HCT116 (cell line): ENCODE data around the gene SLC39A12.

Experiments
- POLR2A ChIP-seq: IDR thresholded peaks from 2 replicates; pipeline ENCODE4 v1.7.0; 2011; ENCODE audit warnings: borderline replicate concordance; ENCODE audit not compliant: insufficient read depth, insufficient read length; ENCODE audit errors: extremely low read depth
- POLR2AphosphoS5 ChIP-seq: IDR thresholded peaks from 2 replicates; pipeline ENCODE4 v1.6.1; 2011; ENCODE audit warnings: mild to moderate bottlenecking, low read depth, low read length, moderate library complexity
- SIN3A ChIP-seq: IDR thresholded peaks from 2 replicates; pipeline ENCODE4 v1.6.1; 2012; ENCODE audit warnings: low read depth
- TF ChIP-seq, protein P1 (sequence below), 3 experiments: fragments of 200-600 bp in 1 of 3; sonication (generic) in 1 of 3; IDR thresholded peaks in 2 of 3; conservative IDR thresholded peaks in 1 of 3; 2 replicates each; pipeline ENCODE4 v1.5.1; 2012 to 2017; ENCODE audit warnings: low read depth in 2 of 3, low read length in 2 of 3, antibody characterized with exemption in 1 of 3, borderline replicate concordance in 1 of 3, control low read depth in 1 of 3, mild to moderate bottlenecking in 1 of 3, mixed read lengths in 1 of 3, mixed run types in 1 of 3, moderate library complexity in 1 of 3; ENCODE audit not compliant: insufficient read depth in 1 of 3

DNA sequence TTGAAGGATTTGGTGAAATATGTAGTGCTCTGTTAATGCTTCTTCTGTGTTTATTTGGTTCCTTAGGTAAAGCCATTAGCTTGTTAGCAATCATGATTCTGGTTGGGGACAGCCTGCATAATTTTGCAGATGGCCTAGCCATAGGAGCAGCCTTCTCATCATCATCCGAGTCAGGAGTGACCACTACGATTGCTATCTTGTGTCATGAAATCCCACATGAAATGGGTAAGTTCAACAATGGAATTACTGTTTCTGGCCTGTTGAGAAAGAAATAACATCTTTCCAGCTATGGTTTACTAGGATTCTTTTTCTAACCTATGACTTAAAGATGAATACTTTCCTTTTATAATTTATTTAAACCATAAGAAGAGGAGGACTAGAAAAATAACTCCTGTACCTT, 48.9 kb downstream of the SLC39A12 start:
- TF ChIP-seq, protein P1, sequence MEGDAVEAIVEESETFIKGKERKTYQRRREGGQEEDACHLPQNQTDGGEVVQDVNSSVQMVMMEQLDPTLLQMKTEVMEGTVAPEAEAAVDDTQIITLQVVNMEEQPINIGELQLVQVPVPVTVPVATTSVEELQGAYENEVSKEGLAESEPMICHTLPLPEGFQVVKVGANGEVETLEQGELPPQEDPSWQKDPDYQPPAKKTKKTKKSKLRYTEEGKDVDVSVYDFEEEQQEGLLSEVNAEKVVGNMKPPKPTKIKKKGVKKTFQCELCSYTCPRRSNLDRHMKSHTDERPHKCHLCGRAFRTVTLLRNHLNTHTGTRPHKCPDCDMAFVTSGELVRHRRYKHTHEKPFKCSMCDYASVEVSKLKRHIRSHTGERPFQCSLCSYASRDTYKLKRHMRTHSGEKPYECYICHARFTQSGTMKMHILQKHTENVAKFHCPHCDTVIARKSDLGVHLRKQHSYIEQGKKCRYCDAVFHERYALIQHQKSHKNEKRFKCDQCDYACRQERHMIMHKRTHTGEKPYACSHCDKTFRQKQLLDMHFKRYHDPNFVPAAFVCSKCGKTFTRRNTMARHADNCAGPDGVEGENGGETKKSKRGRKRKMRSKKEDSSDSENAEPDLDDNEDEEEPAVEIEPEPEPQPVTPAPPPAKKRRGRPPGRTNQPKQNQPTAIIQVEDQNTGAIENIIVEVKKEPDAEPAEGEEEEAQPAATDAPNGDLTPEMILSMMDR (IDR thresholded peaks at IDR 0.05 in 2 of 3, conservative IDR thresholded peaks at IDR 0.05 in 1 of 3; ENCODE audit: borderline replicate concordance in 1 of 3, insufficient read depth in 1 of 3, low read depth in 2 of 3, low read length in 2 of 3): no peak
- TF ChIP-seq POLR2A (no peak), SIN3A (no peak), POLR2AphosphoS5 (no peak)
